ENCODE measurements around the gene SOX4.

Gene SOX4

GRCh38 chr6:21556511-21556910 lies 37.0 kb upstream of the SOX4 start:
- Histone ChIP-seq H3K9me3 (replicated peaks in 1 of 2; ENCODE audit: control insufficient read depth in 2 of 2, insufficient read depth in 1 of 2, low read depth in 1 of 2, low read length in 2 of 2) (no peaks in the 10 kb centered on the region), H2BK5ac (ENCODE audit: low read length) (no peak overlapping the region), H3K14ac (ENCODE audit: low read length) (no peak overlapping the region), H4K91ac (ENCODE audit: low read depth, low read length, poor library complexity) (no peak overlapping the region), H3K27me3 (ENCODE audit: control insufficient read depth in 3 of 3, insufficient read depth in 3 of 3, low read depth in 1 of 3, low read length in 3 of 3) (no peaks in the 10 kb centered on the region), H2BK120ac (ENCODE audit: low read depth, low read length) (no peak overlapping the region), H2BK15ac (ENCODE audit: low read length) (no peak overlapping the region), H2BK12ac (ENCODE audit: low read length) (no peak overlapping the region), H3K36me3 (replicated peaks in 1 of 2; ENCODE audit: control insufficient read depth in 2 of 2, insufficient read depth in 2 of 2, low read length in 2 of 2) (no peaks in the 10 kb centered on the region), H3K79me1 (ENCODE audit: low read depth, low read length) (no peaks in the 10 kb centered on the region), H3K9ac (ENCODE audit: low read depth, low read length, poor library complexity) (no peak overlapping the region), H3K18ac (ENCODE audit: low read length) (no peak overlapping the region), H3K4me2 (ENCODE audit: insufficient read depth, low read length, poor library complexity, severe bottlenecking) (no peak overlapping the region), H4K8ac (ENCODE audit: low read depth, low read length) (no peak overlapping the region), H3K4me1 (ENCODE audit: control insufficient read depth in 2 of 2, insufficient read depth in 1 of 2, low read depth in 1 of 2, low read length in 2 of 2) (no peaks in the 10 kb centered on the region), H3K4me3 (ENCODE audit: low read length in 2 of 2) (no peak overlapping the region), H2AFZ (ENCODE audit: low read length) (no peak overlapping the region), H3K23ac (ENCODE audit: low read depth, low read length, poor library complexity) (no peak overlapping the region), H3K27ac (replicated peaks; ENCODE audit: low read length) (no peak overlapping the region), H2AK5ac (ENCODE audit: low read depth, low read length) (no peak overlapping the region), H3K4ac (ENCODE audit: low read length) (no peak overlapping the region)
- DNase-seq (ENCODE audit: low spot score) = no peak
- no CpG with 5 or more reads among the region's 6 CpGs for WGBS, 2 donors (ENCODE audit: extremely low coverage in 2 of 2, insufficient read length in 2 of 2, insufficient replicate concordance in 1 of 2)

- no peaks in the 10 kb centered on the region for H3K79me1 ChIP-seq (ENCODE audit: low read depth, low read length)
- H3K36me3 ChIP-seq (replicated peaks in 1 of 2; ENCODE audit: control insufficient read depth in 2 of 2, insufficient read depth in 2 of 2, low read length in 2 of 2) = no peaks in the 10 kb centered on the region
- H2BK15ac ChIP-seq (ENCODE audit: low read length) = no peak overlapping the region
- no peak for DNase-seq (ENCODE audit: low spot score)
- H3K23ac ChIP-seq (ENCODE audit: low read depth, low read length, poor library complexity) = no peak overlapping the region
- H3K27me3 ChIP-seq (ENCODE audit: control insufficient read depth in 3 of 3, insufficient read depth in 3 of 3, low read depth in 1 of 3, low read length in 3 of 3) = no peaks in the 10 kb centered on the region
- no peak overlapping the region for H3K4me3 ChIP-seq (ENCODE audit: low read length in 2 of 2)
- no peak overlapping the region for H3K27ac ChIP-seq (replicated peaks; ENCODE audit: low read length)
- no peak overlapping the region for H2BK12ac ChIP-seq (ENCODE audit: low read length)
- H2BK120ac ChIP-seq (ENCODE audit: low read depth, low read length) = no peak overlapping the region
- no peak overlapping the region for H2AK5ac ChIP-seq (ENCODE audit: low read depth, low read length)
- no peak overlapping the region for H3K14ac ChIP-seq (ENCODE audit: low read length)
- H3K4ac ChIP-seq (ENCODE audit: low read length) = no peak overlapping the region
- no peak overlapping the region for H3K4me2 ChIP-seq (ENCODE audit: insufficient read depth, low read length, poor library complexity, severe bottlenecking)
- H4K8ac ChIP-seq (ENCODE audit: low read depth, low read length) = no peak overlapping the region
- no peak overlapping the region for H4K91ac ChIP-seq (ENCODE audit: low read depth, low read length, poor library complexity)
- no peaks in the 10 kb centered on the region for H3K4me1 ChIP-seq (ENCODE audit: control insufficient read depth in 2 of 2, insufficient read depth in 1 of 2, low read depth in 1 of 2, low read length in 2 of 2)
- no peak overlapping the region for H2BK5ac ChIP-seq (ENCODE audit: low read length)
- H3K9ac ChIP-seq (ENCODE audit: low read depth, low read length, poor library complexity) = no peak overlapping the region
- no peak overlapping the region for H2AFZ ChIP-seq (ENCODE audit: low read length)
- no peaks in the 10 kb centered on the region for H3K9me3 ChIP-seq (replicated peaks in 1 of 2; ENCODE audit: control insufficient read depth in 2 of 2, insufficient read depth in 1 of 2, low read depth in 1 of 2, low read length in 2 of 2)
- no peak overlapping the region for H3K18ac ChIP-seq (ENCODE audit: low read length)
- no CpG with 5 or more reads among the region's 5 CpGs for WGBS, 2 donors (ENCODE audit: extremely low coverage in 2 of 2, insufficient read length in 2 of 2, insufficient replicate concordance in 1 of 2)
Observed at GRCh38 chr6:21556968-21557721, 36.4 kb upstream of the SOX4 start.

GRCh38 chr6:21559238-21559637 lies 34.3 kb upstream of the SOX4 start:
- Histone ChIP-seq H3K23ac (ENCODE audit: low read depth, low read length, poor library complexity) (no peak overlapping the region), H2BK12ac (ENCODE audit: low read length) (no peak overlapping the region), H3K4me3 (ENCODE audit: low read length in 2 of 2) (no peak overlapping the region), H3K36me3 (replicated peaks in 1 of 2; ENCODE audit: control insufficient read depth in 2 of 2, insufficient read depth in 2 of 2, low read length in 2 of 2) (no peaks in the 10 kb centered on the region), H2AK5ac (ENCODE audit: low read depth, low read length) (no peak overlapping the region), H3K27me3 (ENCODE audit: control insufficient read depth in 3 of 3, insufficient read depth in 3 of 3, low read depth in 1 of 3, low read length in 3 of 3) (no peaks in the 10 kb centered on the region), H3K4me2 (ENCODE audit: insufficient read depth, low read length, poor library complexity, severe bottlenecking) (no peak overlapping the region), H3K14ac (ENCODE audit: low read length) (no peak overlapping the region), H2BK15ac (ENCODE audit: low read length) (no peak overlapping the region), H3K18ac (ENCODE audit: low read length) (no peak overlapping the region), H4K8ac (ENCODE audit: low read depth, low read length) (no peak overlapping the region), H2BK5ac (ENCODE audit: low read length) (no peak overlapping the region), H3K9ac (ENCODE audit: low read depth, low read length, poor library complexity) (no peak overlapping the region), H2AFZ (ENCODE audit: low read length) (no peak overlapping the region), H3K79me1 (ENCODE audit: low read depth, low read length) (no peaks in the 10 kb centered on the region), H3K4ac (ENCODE audit: low read length) (no peak overlapping the region), H3K9me3 (replicated peaks in 1 of 2; ENCODE audit: control insufficient read depth in 2 of 2, insufficient read depth in 1 of 2, low read depth in 1 of 2, low read length in 2 of 2) (no peaks in the 10 kb centered on the region), H2BK120ac (ENCODE audit: low read depth, low read length) (no peak overlapping the region), H3K4me1 (ENCODE audit: control insufficient read depth in 2 of 2, insufficient read depth in 1 of 2, low read depth in 1 of 2, low read length in 2 of 2) (no peaks in the 10 kb centered on the region), H4K91ac (ENCODE audit: low read depth, low read length, poor library complexity) (no peak overlapping the region), H3K27ac (replicated peaks; ENCODE audit: low read length) (no peak overlapping the region)
- WGBS, 2 donors (ENCODE audit: extremely low coverage in 2 of 2, insufficient read length in 2 of 2, insufficient replicate concordance in 1 of 2) = no CpG with 5 or more reads among the region's 3 CpGs
- no peak for DNase-seq (ENCODE audit: low spot score)

GRCh38 chr6:21560249-21560648 lies 33.3 kb upstream of the SOX4 start:
- Histone ChIP-seq H3K4ac (ENCODE audit: low read length) (no peak overlapping the region), H3K27ac (replicated peaks; ENCODE audit: low read length) (no peak overlapping the region)

More at GRCh38 chr6:21560249-21560648, 33.3 kb upstream of the SOX4 start:
- H2BK120ac ChIP-seq (ENCODE audit: low read depth, low read length) = no peak overlapping the region
- no peak overlapping the region for H2BK5ac ChIP-seq (ENCODE audit: low read length)
- H3K14ac ChIP-seq (ENCODE audit: low read length) = no peak overlapping the region
- no peak overlapping the region for H3K18ac ChIP-seq (ENCODE audit: low read length)
- H2AK5ac ChIP-seq (ENCODE audit: low read depth, low read length) = no peak overlapping the region
- DNase-seq (ENCODE audit: low spot score) = no peak
- no peak overlapping the region for H2BK12ac ChIP-seq (ENCODE audit: low read length)
- no peak overlapping the region for H3K23ac ChIP-seq (ENCODE audit: low read depth, low read length, poor library complexity)
- no peak overlapping the region for H2AFZ ChIP-seq (ENCODE audit: low read length)
- no peak overlapping the region for H4K91ac ChIP-seq (ENCODE audit: low read depth, low read length, poor library complexity)
- no peak overlapping the region for H2BK15ac ChIP-seq (ENCODE audit: low read length)
- H3K27me3 ChIP-seq (ENCODE audit: control insufficient read depth in 3 of 3, insufficient read depth in 3 of 3, low read depth in 1 of 3, low read length in 3 of 3) = no peaks in the 10 kb centered on the region
- no peaks in the 10 kb centered on the region for H3K79me1 ChIP-seq (ENCODE audit: low read depth, low read length)
- H3K4me2 ChIP-seq (ENCODE audit: insufficient read depth, low read length, poor library complexity, severe bottlenecking) = peak overlapping the region; percentile 14
- H3K9me3 ChIP-seq (replicated peaks in 1 of 2; ENCODE audit: control insufficient read depth in 2 of 2, insufficient read depth in 1 of 2, low read depth in 1 of 2, low read length in 2 of 2) = no peaks in the 10 kb centered on the region
- no CpG with 5 or more reads among the region's 2 CpGs for WGBS, 2 donors (ENCODE audit: extremely low coverage in 2 of 2, insufficient read length in 2 of 2, insufficient replicate concordance in 1 of 2)
- H3K4me3 ChIP-seq (ENCODE audit: low read length in 2 of 2) = no peak overlapping the region
- H3K4me1 ChIP-seq (ENCODE audit: control insufficient read depth in 2 of 2, insufficient read depth in 1 of 2, low read depth in 1 of 2, low read length in 2 of 2) = no peaks in the 10 kb centered on the region
- H3K9ac ChIP-seq (ENCODE audit: low read depth, low read length, poor library complexity) = no peak overlapping the region
- H3K36me3 ChIP-seq (replicated peaks in 1 of 2; ENCODE audit: control insufficient read depth in 2 of 2, insufficient read depth in 2 of 2, low read length in 2 of 2) = no peaks in the 10 kb centered on the region
- H4K8ac ChIP-seq (ENCODE audit: low read depth, low read length) = no peak overlapping the region
